ENCODE results near the gene PRDM15.

DNA sequence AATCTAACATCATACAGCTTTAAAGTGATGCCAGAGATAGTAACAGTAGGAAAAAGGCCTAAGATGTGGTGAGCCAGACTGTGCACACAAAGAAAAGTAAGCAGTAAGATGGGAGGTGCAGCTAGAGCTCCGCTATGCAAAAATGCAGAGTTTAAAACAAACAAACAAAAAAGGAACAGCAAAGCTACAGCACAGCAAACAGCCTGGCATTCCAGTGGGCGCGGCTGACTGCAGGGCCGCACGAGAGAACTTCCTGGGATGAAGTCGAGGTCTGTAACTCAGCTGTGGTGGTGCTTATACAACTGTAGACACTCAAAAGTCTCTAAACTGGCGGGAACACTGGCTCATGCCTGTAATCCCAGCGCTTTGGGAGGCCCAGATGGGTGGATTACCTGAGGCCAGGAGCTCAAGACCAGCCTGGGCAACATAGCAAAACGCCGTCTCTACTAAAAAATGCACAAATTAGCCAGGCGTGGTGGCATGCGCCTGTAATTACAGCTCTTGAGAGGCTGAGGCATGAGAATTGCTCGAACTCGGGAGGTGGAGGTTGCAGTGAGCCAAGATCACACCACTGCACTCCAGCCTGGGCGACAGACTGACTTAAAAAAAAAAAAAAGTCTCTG lies 30.1 kb downstream of the PRDM15 start:
- TF ChIP-seq POLR2A (IDR thresholded peaks at IDR 0.05) (no peak), CTCF (IDR thresholded peaks at IDR 0.05) (no peak)

Data from tibial nerve (tissue), 3 donors.